ENCODE data around the gene MMS22L. TPM values are rescaled to one million over a fixed set of nuclear protein-coding genes. Genes with fewer than 3 reads are reported as not detected.

Gene MMS22L
- total RNA-seq, 1 donor from 2014 or later, result 11.5 TPM

DNA sequence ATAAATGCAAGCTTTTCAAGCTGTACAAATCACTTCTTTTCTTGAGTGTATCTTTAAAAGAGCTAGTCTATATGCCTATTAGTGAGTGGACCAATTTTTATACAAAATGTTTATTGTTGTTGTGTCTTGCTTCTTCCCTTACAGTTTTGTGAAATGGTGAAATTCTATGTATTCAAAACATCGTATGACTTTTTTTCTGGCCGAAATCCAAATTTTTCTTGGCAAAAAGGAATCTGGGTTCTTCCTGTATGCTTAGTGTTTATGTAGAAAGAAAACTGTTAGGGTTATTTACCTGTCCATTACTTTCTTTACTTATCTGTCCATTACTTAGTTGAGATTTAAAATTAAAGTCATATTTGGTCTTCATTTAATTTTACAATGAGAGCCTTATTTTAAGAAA is 153.9 kb downstream of the MMS22L start:
- H3K36me3 ChIP-seq (ENCODE audit: control insufficient read depth in 3 of 3, insufficient read depth in 3 of 3, low read length in 3 of 3), result no peaks in the 10 kb centered on the region
- H3K4me3 ChIP-seq (ENCODE audit: low read length in 3 of 3), result no peak overlapping the region
- no peak overlapping the region for H3K9ac ChIP-seq (ENCODE audit: low read depth in 1 of 3, low read length in 3 of 3)
- H3K9me3 ChIP-seq (ENCODE audit: control insufficient read depth in 3 of 3, low read length in 3 of 3), result no peaks in the 10 kb centered on the region
- no peak overlapping the region for H3K27ac ChIP-seq (ENCODE audit: low read depth, low read length)
- H3K4me1 ChIP-seq (ENCODE audit: control insufficient read depth in 3 of 3, insufficient read depth in 3 of 3, low read length in 3 of 3), result no peaks in the 10 kb centered on the region
- no peaks in the 10 kb centered on the region for H3K27me3 ChIP-seq (ENCODE audit: control insufficient read depth in 3 of 3, insufficient read depth in 3 of 3, low read length in 3 of 3)

DNA sequence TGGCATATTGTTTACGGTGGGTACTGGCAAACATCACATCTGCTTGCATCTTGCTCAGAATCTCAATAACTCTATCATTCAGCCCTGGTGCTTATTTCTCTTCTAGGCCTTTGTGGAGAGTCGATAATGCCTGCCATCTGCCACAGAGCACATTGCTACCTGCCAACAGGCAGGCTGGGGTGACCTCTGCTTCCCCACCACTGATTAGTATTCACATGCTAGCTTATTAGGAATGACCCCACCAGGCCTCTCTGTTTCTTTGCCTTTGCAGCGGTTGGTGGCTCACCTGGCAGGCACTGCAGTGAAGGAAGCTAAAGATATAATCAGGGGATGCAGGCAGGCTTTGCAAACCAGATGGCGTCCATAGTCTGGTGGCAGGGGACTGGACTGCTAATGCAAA is 154.5 kb downstream of the MMS22L start:
- no peak overlapping the region for H3K9ac ChIP-seq (ENCODE audit: low read depth in 1 of 3, low read length in 3 of 3)
- no peak overlapping the region for H3K4me3 ChIP-seq (ENCODE audit: low read length in 3 of 3)
- no peaks in the 10 kb centered on the region for H3K9me3 ChIP-seq (ENCODE audit: control insufficient read depth in 3 of 3, low read length in 3 of 3)
- no peaks in the 10 kb centered on the region for H3K36me3 ChIP-seq (ENCODE audit: control insufficient read depth in 3 of 3, insufficient read depth in 3 of 3, low read length in 3 of 3)
- H3K27ac ChIP-seq (ENCODE audit: low read depth, low read length), result no peak overlapping the region
- H3K4me1 ChIP-seq (ENCODE audit: control insufficient read depth in 3 of 3, insufficient read depth in 3 of 3, low read length in 3 of 3), result no peaks in the 10 kb centered on the region
- no peaks in the 10 kb centered on the region for H3K27me3 ChIP-seq (ENCODE audit: control insufficient read depth in 3 of 3, insufficient read depth in 3 of 3, low read length in 3 of 3)

DNA sequence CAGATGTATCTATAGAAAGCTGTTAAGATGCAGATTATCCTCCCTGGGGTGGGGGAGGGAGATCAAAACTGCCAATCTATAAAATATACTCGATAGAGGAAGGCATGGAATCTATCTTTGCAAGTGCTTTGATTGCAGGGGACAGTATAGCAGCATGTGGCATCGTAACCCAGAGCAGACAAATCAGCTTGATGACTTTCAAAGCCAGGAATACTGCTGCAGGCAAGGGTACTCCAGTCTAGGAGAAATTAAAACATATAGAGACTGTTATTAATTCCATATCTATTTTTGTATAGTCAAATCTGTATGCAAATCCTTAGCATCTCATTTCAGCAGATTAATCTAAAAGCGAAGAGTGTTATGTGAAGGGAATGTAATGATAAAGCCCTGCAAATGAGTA is 159.4 kb downstream of the MMS22L start:
- H3K27me3 ChIP-seq (ENCODE audit: control insufficient read depth in 3 of 3, insufficient read depth in 3 of 3, low read length in 3 of 3), result no peaks in the 10 kb centered on the region
- no peak overlapping the region for H3K27ac ChIP-seq (ENCODE audit: low read depth, low read length)
- no peak overlapping the region for H3K4me3 ChIP-seq (ENCODE audit: low read length in 3 of 3)

DNA sequence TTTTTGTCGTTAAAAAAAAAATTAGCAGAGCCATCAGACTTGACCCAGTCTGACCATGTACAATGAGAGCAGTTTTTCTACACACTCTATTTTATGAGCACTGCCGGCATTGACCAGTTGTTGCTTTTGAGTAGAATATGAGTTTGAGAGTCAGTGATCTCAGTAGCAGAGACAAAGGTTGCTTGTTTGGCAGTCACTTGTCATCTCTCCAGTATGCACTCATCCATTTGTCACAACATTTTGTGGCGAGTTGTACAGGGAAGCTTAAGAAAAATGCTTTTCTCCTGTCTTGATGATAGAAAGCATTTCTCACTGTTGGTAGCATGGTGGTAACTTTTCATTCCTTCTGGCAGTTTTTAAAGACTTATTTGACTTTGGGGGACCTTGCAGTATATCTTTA is 159.9 kb downstream of the MMS22L start:
- Histone ChIP-seq H3K9me3 (ENCODE audit: control insufficient read depth in 3 of 3, low read length in 3 of 3) (no peaks in the 10 kb centered on the region), H3K27ac (ENCODE audit: low read depth, low read length) (no peak overlapping the region)

More for the DNA sequence above, 159.4 kb downstream of the MMS22L start:
- no peaks in the 10 kb centered on the region for H3K4me1 ChIP-seq (ENCODE audit: control insufficient read depth in 3 of 3, insufficient read depth in 3 of 3, low read length in 3 of 3)
- H3K36me3 ChIP-seq (ENCODE audit: control insufficient read depth in 3 of 3, insufficient read depth in 3 of 3, low read length in 3 of 3), result no peaks in the 10 kb centered on the region
- H3K9ac ChIP-seq (ENCODE audit: low read depth in 1 of 3, low read length in 3 of 3), result no peak overlapping the region
- no peaks in the 10 kb centered on the region for H3K9me3 ChIP-seq (ENCODE audit: control insufficient read depth in 3 of 3, low read length in 3 of 3)

GRCh38 chr6:97120511-97120910 is 162.5 kb downstream of the MMS22L start:
- Histone ChIP-seq H3K9me3 (ENCODE audit: control insufficient read depth in 3 of 3, low read length in 3 of 3) (no peaks in the 10 kb centered on the region), H3K27ac (ENCODE audit: low read depth, low read length) (no peak overlapping the region), H3K36me3 (ENCODE audit: control insufficient read depth in 3 of 3, insufficient read depth in 3 of 3, low read length in 3 of 3) (no peaks in the 10 kb centered on the region), H3K9ac (ENCODE audit: low read depth in 1 of 3, low read length in 3 of 3) (no peak overlapping the region), H3K4me1 (ENCODE audit: control insufficient read depth in 3 of 3, insufficient read depth in 3 of 3, low read length in 3 of 3) (no peaks in the 10 kb centered on the region), H3K4me3 (ENCODE audit: low read length in 3 of 3) (no peak overlapping the region), H3K27me3 (ENCODE audit: control insufficient read depth in 3 of 3, insufficient read depth in 3 of 3, low read length in 3 of 3) (no peaks in the 10 kb centered on the region)

More for the DNA sequence above, 159.9 kb downstream of the MMS22L start:
- Histone ChIP-seq H3K27me3 (ENCODE audit: control insufficient read depth in 3 of 3, insufficient read depth in 3 of 3, low read length in 3 of 3) (no peaks in the 10 kb centered on the region), H3K9ac (ENCODE audit: low read depth in 1 of 3, low read length in 3 of 3) (no peak overlapping the region), H3K4me3 (ENCODE audit: low read length in 3 of 3) (no peak overlapping the region), H3K36me3 (ENCODE audit: control insufficient read depth in 3 of 3, insufficient read depth in 3 of 3, low read length in 3 of 3) (no peaks in the 10 kb centered on the region), H3K4me1 (ENCODE audit: control insufficient read depth in 3 of 3, insufficient read depth in 3 of 3, low read length in 3 of 3) (no peaks in the 10 kb centered on the region)

GRCh38 chr6:97114645-97115044 is 168.4 kb downstream of the MMS22L start:
- no peak overlapping the region for H3K27ac ChIP-seq (ENCODE audit: low read depth, low read length)
- no peak overlapping the region for H3K4me3 ChIP-seq (ENCODE audit: low read length in 3 of 3)
- no peaks in the 10 kb centered on the region for H3K36me3 ChIP-seq (ENCODE audit: control insufficient read depth in 3 of 3, insufficient read depth in 3 of 3, low read length in 3 of 3)
- no peaks in the 10 kb centered on the region for H3K9me3 ChIP-seq (ENCODE audit: control insufficient read depth in 3 of 3, low read length in 3 of 3)
- no peak overlapping the region for H3K9ac ChIP-seq (ENCODE audit: low read depth in 1 of 3, low read length in 3 of 3)
- H3K27me3 ChIP-seq (ENCODE audit: control insufficient read depth in 3 of 3, insufficient read depth in 3 of 3, low read length in 3 of 3), result no peaks in the 10 kb centered on the region
- no peaks in the 10 kb centered on the region for H3K4me1 ChIP-seq (ENCODE audit: control insufficient read depth in 3 of 3, insufficient read depth in 3 of 3, low read length in 3 of 3)

DNA sequence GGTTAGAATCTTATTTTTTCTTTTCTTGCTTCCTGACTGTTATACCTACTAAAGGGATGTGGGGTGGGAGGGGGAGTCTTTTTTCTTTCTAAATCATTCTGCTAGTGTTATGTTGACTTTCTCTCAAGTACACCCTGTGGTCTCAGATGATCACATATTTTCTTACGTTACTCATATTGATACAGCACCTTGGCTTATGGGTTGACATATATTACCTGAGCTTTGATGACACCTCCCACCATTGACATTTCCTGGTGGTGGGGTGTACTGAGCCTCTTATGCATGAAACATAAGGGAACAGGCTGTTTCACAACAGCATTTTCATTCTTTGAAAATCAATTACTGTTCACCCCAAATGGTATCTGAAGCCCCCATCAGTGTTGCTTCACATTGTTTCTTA is 169.8 kb downstream of the MMS22L start:
- H3K27me3 ChIP-seq (ENCODE audit: control insufficient read depth in 3 of 3, insufficient read depth in 3 of 3, low read length in 3 of 3), result no peaks in the 10 kb centered on the region
- H3K9me3 ChIP-seq (ENCODE audit: control insufficient read depth in 3 of 3, low read length in 3 of 3), result no peaks in the 10 kb centered on the region
- H3K27ac ChIP-seq (ENCODE audit: low read depth, low read length), result no peak overlapping the region
- H3K9ac ChIP-seq (ENCODE audit: low read depth in 1 of 3, low read length in 3 of 3), result no peak overlapping the region
- no peak overlapping the region for H3K4me3 ChIP-seq (ENCODE audit: low read length in 3 of 3)
- no peaks in the 10 kb centered on the region for H3K36me3 ChIP-seq (ENCODE audit: control insufficient read depth in 3 of 3, insufficient read depth in 3 of 3, low read length in 3 of 3)
- no peaks in the 10 kb centered on the region for H3K4me1 ChIP-seq (ENCODE audit: control insufficient read depth in 3 of 3, insufficient read depth in 3 of 3, low read length in 3 of 3)

DNA sequence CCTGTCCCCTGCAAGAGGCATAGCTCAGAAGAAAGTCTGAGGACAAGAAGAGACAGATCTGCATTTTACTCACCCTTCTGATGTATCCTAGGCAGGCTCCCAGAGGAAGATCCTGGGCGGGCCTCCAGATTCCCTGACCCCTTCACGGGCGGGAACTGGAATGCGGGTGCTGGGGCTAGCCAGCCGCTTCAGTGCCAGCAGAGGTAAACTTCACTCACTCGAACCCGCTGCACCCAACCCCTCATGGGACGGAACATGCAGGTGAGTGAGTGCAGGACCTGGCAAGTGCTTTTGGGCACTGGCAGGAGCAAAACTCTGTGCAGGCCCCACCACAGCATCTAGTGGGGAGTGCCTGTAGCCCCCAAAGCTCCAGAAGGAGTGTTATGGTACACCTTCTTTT is 171.8 kb downstream of the MMS22L start:
- Histone ChIP-seq H3K36me3 (ENCODE audit: control insufficient read depth in 3 of 3, insufficient read depth in 3 of 3, low read length in 3 of 3) (no peaks in the 10 kb centered on the region), H3K4me3 (ENCODE audit: low read length in 3 of 3) (no peak overlapping the region), H3K27me3 (ENCODE audit: control insufficient read depth in 3 of 3, insufficient read depth in 3 of 3, low read length in 3 of 3) (no peaks in the 10 kb centered on the region), H3K4me1 (ENCODE audit: control insufficient read depth in 3 of 3, insufficient read depth in 3 of 3, low read length in 3 of 3) (no peaks in the 10 kb centered on the region), H3K9ac (ENCODE audit: low read depth in 1 of 3, low read length in 3 of 3) (no peak overlapping the region), H3K9me3 (ENCODE audit: control insufficient read depth in 3 of 3, low read length in 3 of 3) (no peaks in the 10 kb centered on the region), H3K27ac (ENCODE audit: low read depth, low read length) (no peak overlapping the region)

GRCh38 chr6:97110626-97111025 is 172.4 kb downstream of the MMS22L start:
- H3K4me1 ChIP-seq (ENCODE audit: control insufficient read depth in 3 of 3, insufficient read depth in 3 of 3, low read length in 3 of 3), result no peaks in the 10 kb centered on the region
- H3K27ac ChIP-seq (ENCODE audit: low read depth, low read length), result no peak overlapping the region
- no peaks in the 10 kb centered on the region for H3K36me3 ChIP-seq (ENCODE audit: control insufficient read depth in 3 of 3, insufficient read depth in 3 of 3, low read length in 3 of 3)
- no peaks in the 10 kb centered on the region for H3K9me3 ChIP-seq (ENCODE audit: control insufficient read depth in 3 of 3, low read length in 3 of 3)
- no peak overlapping the region for H3K9ac ChIP-seq (ENCODE audit: low read depth in 1 of 3, low read length in 3 of 3)
- H3K27me3 ChIP-seq (ENCODE audit: control insufficient read depth in 3 of 3, insufficient read depth in 3 of 3, low read length in 3 of 3), result no peaks in the 10 kb centered on the region
- H3K4me3 ChIP-seq (ENCODE audit: low read length in 3 of 3), result no peak overlapping the region

GRCh38 chr6:97110149-97110548 is 172.9 kb downstream of the MMS22L start:
- Histone ChIP-seq H3K9me3 (ENCODE audit: control insufficient read depth in 3 of 3, low read length in 3 of 3) (no peaks in the 10 kb centered on the region), H3K36me3 (ENCODE audit: control insufficient read depth in 3 of 3, insufficient read depth in 3 of 3, low read length in 3 of 3) (no peaks in the 10 kb centered on the region), H3K9ac (ENCODE audit: low read depth in 1 of 3, low read length in 3 of 3) (no peak overlapping the region), H3K27ac (ENCODE audit: low read depth, low read length) (no peak overlapping the region), H3K4me3 (ENCODE audit: low read length in 3 of 3) (no peak overlapping the region), H3K27me3 (ENCODE audit: control insufficient read depth in 3 of 3, insufficient read depth in 3 of 3, low read length in 3 of 3) (no peaks in the 10 kb centered on the region), H3K4me1 (ENCODE audit: control insufficient read depth in 3 of 3, insufficient read depth in 3 of 3, low read length in 3 of 3) (no peaks in the 10 kb centered on the region)

DNA sequence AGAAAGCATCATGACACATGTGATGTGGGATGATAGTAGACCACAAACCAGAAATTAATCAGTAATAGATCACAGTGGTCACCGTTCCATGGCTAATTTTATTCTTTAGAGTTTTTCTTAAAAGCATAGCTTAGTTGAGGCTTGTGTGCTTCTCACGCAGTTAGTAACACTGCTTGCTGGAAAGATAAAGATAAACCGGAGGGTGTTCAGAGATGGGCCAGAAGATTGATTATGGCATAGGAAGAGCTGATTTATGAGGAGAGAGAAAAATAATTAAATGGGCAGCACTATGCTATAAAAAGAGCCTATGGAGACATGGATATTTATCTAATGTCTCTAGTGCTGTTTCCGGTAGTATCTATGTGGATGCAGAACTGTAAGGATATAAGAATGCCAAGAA is 173.6 kb downstream of the MMS22L start:
- Histone ChIP-seq H3K27me3 (ENCODE audit: control insufficient read depth in 3 of 3, insufficient read depth in 3 of 3, low read length in 3 of 3) (no peaks in the 10 kb centered on the region), H3K4me3 (ENCODE audit: low read length in 3 of 3) (no peak overlapping the region), H3K9ac (ENCODE audit: low read depth in 1 of 3, low read length in 3 of 3) (no peak overlapping the region), H3K9me3 (ENCODE audit: control insufficient read depth in 3 of 3, low read length in 3 of 3) (no peaks in the 10 kb centered on the region), H3K36me3 (ENCODE audit: control insufficient read depth in 3 of 3, insufficient read depth in 3 of 3, low read length in 3 of 3) (no peaks in the 10 kb centered on the region), H3K27ac (ENCODE audit: low read depth, low read length) (no peak overlapping the region), H3K4me1 (ENCODE audit: control insufficient read depth in 3 of 3, insufficient read depth in 3 of 3, low read length in 3 of 3) (no peaks in the 10 kb centered on the region)
